Middle frontal gyrus (tissue), 1 donor: Measurements from ENCODE around the gene CD300LB.
"Not testable (repeated sequence)": the region's sequence is repeated elsewhere in the genome, so short reads cannot be mapped to it uniquely, and the experiment has no call there.

Experiments
- DNase-seq: peaks from one replicate; pipeline ENCODE4 v3.0.0-alpha.2; 2015; ENCODE audit warnings: low spot score; ENCODE audit errors: extremely low spot score

Gene CD300LB

GRCh38 chr17:74493331-74493833 is 37.9 kb downstream of the CD300LB start:
- peak; percentile 18 for DNase-seq

DNA sequence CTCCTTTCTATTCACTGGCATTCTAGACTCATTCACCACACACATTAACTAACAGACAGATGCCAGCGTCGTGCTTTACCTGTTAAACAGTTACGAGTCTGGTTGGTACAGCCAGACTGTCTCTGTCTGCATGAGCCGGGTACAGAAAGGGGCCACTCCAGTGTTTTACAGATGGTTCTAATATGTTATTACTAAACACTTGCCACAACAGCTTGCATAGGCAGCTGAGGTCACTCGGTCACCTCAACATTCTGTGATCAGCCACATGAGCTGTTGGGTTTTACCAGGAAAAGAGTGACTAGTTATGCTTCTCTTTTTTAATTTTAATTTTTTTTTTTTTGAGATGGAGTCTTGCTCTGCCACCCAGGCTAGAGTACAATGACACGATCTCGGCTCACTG is 39.6 kb downstream of the CD300LB start:
- no peak for DNase-seq

GRCh38 chr17:74490716-74491115 is 40.6 kb downstream of the CD300LB start:
- no peak for DNase-seq

- not testable (repeated sequence) for DNase-seq
These were observed 43.0 kb downstream of the CD300LB start for GRCh38 chr17:74488276-74488675.

- no peak for DNase-seq
These were observed 45.4 kb downstream of the CD300LB start for GRCh38 chr17:74485841-74486240.

GRCh38 chr17:74485022-74485743 is 46.1 kb downstream of the CD300LB start:
- no peak for DNase-seq

- DNase-seq: no peak
These were observed 47.2 kb downstream of the CD300LB start for GRCh38 chr17:74484066-74484465.

GRCh38 chr17:74481621-74482020 is 49.7 kb downstream of the CD300LB start:
- DNase-seq: no peak

GRCh38 chr17:74480290-74480689 is 51.0 kb downstream of the CD300LB start:
- DNase-seq: no peak

DNA sequence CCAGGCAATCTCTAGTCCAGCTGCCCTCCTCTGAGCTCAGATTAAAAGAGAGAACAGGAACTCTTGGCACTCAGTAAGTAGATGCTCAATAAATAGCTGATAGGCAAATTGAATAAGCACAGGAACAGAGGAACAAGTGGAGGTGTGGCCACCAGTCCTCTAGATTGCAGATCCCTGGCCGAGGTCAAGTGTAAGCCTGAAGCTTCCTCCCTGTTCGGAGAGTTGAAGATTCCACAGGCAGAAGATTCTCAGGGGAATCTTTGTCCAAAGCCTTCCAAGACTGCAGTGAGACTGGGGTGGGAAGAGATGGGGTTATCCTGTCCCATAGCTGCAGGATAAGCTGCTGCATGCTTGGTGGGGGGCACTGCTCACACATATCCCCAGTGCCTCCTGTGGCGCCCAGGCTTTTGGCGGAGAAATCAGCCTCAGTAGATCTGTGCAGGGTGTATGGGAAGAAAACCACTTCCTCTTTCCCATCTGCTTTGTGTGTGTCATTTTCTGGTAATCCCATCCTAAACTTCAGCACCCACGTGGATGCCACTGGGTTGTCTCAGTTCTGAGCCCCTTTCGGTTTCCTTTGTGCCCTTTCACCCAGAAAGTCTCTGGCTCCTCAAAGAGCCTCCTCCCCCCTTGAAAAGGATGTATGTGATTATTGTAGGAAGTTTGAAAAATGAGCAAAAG is 52.7 kb downstream of the CD300LB start:
- no peak for DNase-seq

DNA sequence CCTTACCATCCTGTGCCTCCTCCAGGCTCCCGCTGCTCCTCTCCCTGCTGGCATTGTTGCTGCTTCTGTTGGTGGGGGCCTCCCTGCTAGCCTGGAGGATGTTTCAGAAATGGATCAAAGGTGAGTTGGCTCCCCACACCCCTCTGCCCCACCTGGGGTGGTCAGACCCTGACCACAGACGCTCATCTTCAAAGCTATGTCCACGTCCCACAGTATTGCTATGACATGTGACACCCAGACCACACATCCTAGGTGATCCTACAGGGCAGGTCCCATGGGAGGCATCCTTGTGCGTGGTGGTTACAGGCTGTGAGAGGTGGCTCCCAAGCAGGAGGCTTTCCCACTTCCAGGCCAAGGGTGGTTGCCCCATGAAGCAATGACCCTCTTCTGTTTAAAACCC is 53.9 kb downstream of the CD300LB start:
- DNase-seq: no peak

- no peak for DNase-seq
These were observed 56.1 kb downstream of the CD300LB start for GRCh38 chr17:74475189-74475588.

DNA sequence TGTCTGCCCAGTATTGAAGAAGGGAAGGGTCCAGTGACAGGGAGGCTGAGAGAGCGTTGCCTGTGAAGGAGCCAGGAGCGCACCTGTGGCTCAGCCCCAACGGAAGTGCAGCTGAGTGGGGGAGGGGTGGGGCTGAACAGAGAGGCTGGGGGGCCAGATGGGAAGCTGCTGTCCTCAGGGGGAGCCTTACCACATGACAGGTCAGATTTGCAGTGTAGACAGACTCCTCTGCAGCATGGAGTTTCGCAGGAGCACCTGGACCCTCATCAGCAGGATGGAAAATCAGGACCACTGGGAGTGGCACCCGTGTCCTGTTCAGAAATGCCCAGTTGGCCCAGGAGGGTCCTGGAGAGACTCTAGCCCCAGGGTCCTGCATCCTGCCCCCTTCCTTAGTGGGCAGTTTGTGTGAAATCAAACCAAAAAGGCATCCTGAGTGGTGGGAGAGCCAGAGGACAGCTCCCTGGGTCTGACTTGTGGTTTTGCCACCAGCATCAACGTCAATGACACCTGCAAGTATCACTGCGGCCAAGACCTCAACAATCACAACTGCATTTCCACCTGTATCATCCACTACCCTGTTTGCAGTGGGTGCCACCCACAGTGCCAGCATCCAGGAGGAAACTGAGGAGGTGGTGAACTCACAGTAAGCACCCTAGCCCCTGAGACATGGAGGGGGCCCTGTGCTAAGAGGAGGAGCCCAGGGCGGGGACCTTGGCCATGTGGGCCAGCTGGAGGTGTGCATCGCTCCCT is 57.1 kb downstream of the CD300LB start:
- DNase-seq: no peak

GRCh38 chr17:74473294-74473693 is 58.0 kb downstream of the CD300LB start:
- no peak for DNase-seq

DNA sequence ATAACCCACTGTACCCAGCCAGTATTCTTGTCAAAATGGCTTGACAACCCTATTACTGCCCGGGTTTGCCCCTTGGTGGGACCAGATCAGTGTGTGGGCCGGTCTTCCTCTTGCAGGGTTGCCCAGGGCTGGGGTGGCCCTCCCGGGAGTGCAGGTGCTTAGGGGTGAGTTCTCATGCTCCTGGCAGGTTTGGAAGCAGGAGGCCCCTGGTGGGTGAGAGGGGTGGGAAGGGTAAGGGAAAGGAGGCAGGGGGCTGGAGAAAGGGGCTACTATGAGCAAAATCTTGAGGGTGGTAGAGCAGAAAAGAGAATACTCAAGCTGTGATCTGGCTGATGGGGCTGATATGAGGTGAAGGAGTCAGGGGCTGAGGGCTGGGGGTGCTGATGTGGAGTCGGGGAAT is 58.4 kb downstream of the CD300LB start:
- no peak for DNase-seq

- no peak for DNase-seq
These were observed 59.9 kb downstream of the CD300LB start for GRCh38 chr17:74471341-74471740.
